Cardiac fibroblast (primary cell): ENCODE results near the gene DCN.

Experiments
- DNase-seq, 2 donors: peaks; one replicate each; pipeline versions ENCODE4 v3.0.0 to v3.0.0-alpha.2; 2010; ENCODE audit warnings: low read depth in 2 of 2
- H3K4me3 ChIP-seq, 2 donors: replicated peaks in 1 of 2; 1 replicate in 1 of 2; 2 replicates in 1 of 2; pipeline ENCODE4 v1.5.1; 2011; ENCODE audit warnings: low read depth in 2 of 2, low read length in 2 of 2, mild to moderate bottlenecking in 2 of 2, moderate library complexity in 1 of 2
- CTCF ChIP-seq: IDR thresholded peaks from one replicate; pipeline ENCODE4 v1.5.1; 2011; ENCODE audit warnings: low read depth, mild to moderate bottlenecking, low read length, inconsistent platforms

Gene DCN

GRCh38 chr12:91179966-91180561, 2.6 kb downstream of the DCN start:
- peak overlapping the region; percentile 39 to 62 for H3K4me3 ChIP-seq
- peak in 1 of 2 donors; percentile 39 for DNase-seq

GRCh38 chr12:91179315-91179714, 3.3 kb downstream of the DCN start:
- H3K4me3 ChIP-seq, result peak overlapping the region; percentile 43 to 62
- DNase-seq, result peak; percentile 67 to 84

More at GRCh38 chr12:91179966-91180561, 2.6 kb downstream of the DCN start:
- no peak for TF ChIP-seq CTCF

GRCh38 chr12:91178781-91179180, 3.8 kb downstream of the DCN start:
- no peak for TF ChIP-seq CTCF
- peak overlapping the region; percentile 43 to 62 for H3K4me3 ChIP-seq
- no peak for DNase-seq

More at GRCh38 chr12:91179315-91179714, 3.3 kb downstream of the DCN start:
- no peak for TF ChIP-seq CTCF

- peak overlapping the region; percentile 43 to 62 for H3K4me3 ChIP-seq
Measured at GRCh38 chr12:91178139-91178561, 4.5 kb downstream of the DCN start.

GRCh38 chr12:91177381-91177780, 5.2 kb downstream of the DCN start:
- no peak for DNase-seq
- peak overlapping the region; percentile 17 to 62 for H3K4me3 ChIP-seq
- TF ChIP-seq CTCF, result no peak

More at GRCh38 chr12:91178139-91178561, 4.5 kb downstream of the DCN start:
- DNase-seq, result peak; percentile 73 to 77
- peak; percentile 51 for TF ChIP-seq CTCF

- no peak for DNase-seq
- no peak for TF ChIP-seq CTCF
- peak overlapping the region; percentile 11 to 62 for H3K4me3 ChIP-seq
Measured at GRCh38 chr12:91176915-91177314, 5.7 kb downstream of the DCN start.

GRCh38 chr12:91176358-91176757, 6.3 kb downstream of the DCN start:
- TF ChIP-seq CTCF, result no peak
- no peak for DNase-seq
- peak overlapping the region; percentile 14 to 62 for H3K4me3 ChIP-seq
